Karpas-422 (cell line): ENCODE data around the gene BAG3. TPM values are rescaled to one million over a fixed set of nuclear protein-coding genes. Genes with fewer than 3 reads are reported as not detected.

ENCODE experiments used
- DNase-seq: peaks from one replicate; pipeline ENCODE4 v3.0.0-alpha.2; 2015
- H2AFZ ChIP-seq: fragments of 200-600 bp; sonication (generic); 2 replicates; pipeline ENCODE4 v1.6.1; 2014; ENCODE audit warnings: antibody characterized with exemption, low read length, mixed read lengths
- H3K27ac ChIP-seq: fragments of 200-600 bp; sonication (generic); 2 replicates; pipeline ENCODE4 v1.5.1; 2014; ENCODE audit warnings: mild to moderate bottlenecking, low read length, moderate library complexity
- H3K27me3 ChIP-seq: fragments of 200-600 bp; sonication (generic); 2 replicates; pipeline ENCODE4 v1.6.1; 2014; ENCODE audit warnings: low read length, mixed read lengths
- H3K36me3 ChIP-seq: fragments of 200-600 bp; sonication (generic); 2 replicates; pipeline ENCODE4 v1.6.1; 2014; ENCODE audit warnings: low read length, mixed read lengths; ENCODE audit not compliant: insufficient read depth
- H3K4me1 ChIP-seq: fragments of 200-600 bp; sonication (generic); 2 replicates; pipeline ENCODE4 v1.6.1; 2014; ENCODE audit warnings: mild to moderate bottlenecking, low read length, mixed read lengths
- H3K4me2 ChIP-seq: fragments of 200-600 bp; sonication (generic); 2 replicates; pipeline ENCODE4 v1.6.1; 2014; ENCODE audit warnings: low read length, low read depth, mild to moderate bottlenecking; ENCODE audit not compliant: poor library complexity, severe bottlenecking
- H3K4me3 ChIP-seq: fragments of 200-600 bp; sonication (generic); 2 replicates; pipeline ENCODE4 v1.5.1; 2014; ENCODE audit warnings: mild to moderate bottlenecking, antibody characterized with exemption, low read length, mixed read lengths
- H3K79me2 ChIP-seq: fragments of 200-600 bp; sonication (generic); 2 replicates; pipeline ENCODE4 v1.6.1; 2014; ENCODE audit warnings: mild to moderate bottlenecking, low read length, mixed read lengths
- H3K9ac ChIP-seq: fragments of 200-600 bp; sonication (generic); 2 replicates; pipeline ENCODE4 v1.6.0; 2014; ENCODE audit warnings: low read length
- H3K9me2 ChIP-seq: fragments of 200-600 bp; sonication (generic), shearing (Covaris generic); replicated peaks from 2 replicates; pipeline ENCODE4 v1.6.0; 2014; ENCODE audit warnings: mild to moderate bottlenecking, low read length, moderate library complexity; ENCODE audit not compliant: insufficient read depth
- H3K9me3 ChIP-seq: fragments of 300-700, 200-600 bp; sonication (generic); 2 replicates; pipeline ENCODE4 v1.6.1; 2014; ENCODE audit warnings: low read length, mixed read lengths
- H4K20me1 ChIP-seq: fragments of 200-600 bp; sonication (generic); 2 replicates; pipeline ENCODE4 v1.6.1; 2014; ENCODE audit warnings: mild to moderate bottlenecking, antibody characterized with exemption, low read length, low read depth; ENCODE audit not compliant: insufficient read depth
- total RNA-seq: library from RNA; depleted of rRNA; stranded (reverse); fragments of >200 nt; shearing (Covaris generic); gene quantifications from 2 replicates; pipeline ENCODE4 v1.2.3, GENCODE V29; 2014; ENCODE audit warnings: low replicate concordance; rRNA removed

BAG3 gene
- total RNA-seq: 0.97 and 1.4 TPM in 2 replicates

DNA sequence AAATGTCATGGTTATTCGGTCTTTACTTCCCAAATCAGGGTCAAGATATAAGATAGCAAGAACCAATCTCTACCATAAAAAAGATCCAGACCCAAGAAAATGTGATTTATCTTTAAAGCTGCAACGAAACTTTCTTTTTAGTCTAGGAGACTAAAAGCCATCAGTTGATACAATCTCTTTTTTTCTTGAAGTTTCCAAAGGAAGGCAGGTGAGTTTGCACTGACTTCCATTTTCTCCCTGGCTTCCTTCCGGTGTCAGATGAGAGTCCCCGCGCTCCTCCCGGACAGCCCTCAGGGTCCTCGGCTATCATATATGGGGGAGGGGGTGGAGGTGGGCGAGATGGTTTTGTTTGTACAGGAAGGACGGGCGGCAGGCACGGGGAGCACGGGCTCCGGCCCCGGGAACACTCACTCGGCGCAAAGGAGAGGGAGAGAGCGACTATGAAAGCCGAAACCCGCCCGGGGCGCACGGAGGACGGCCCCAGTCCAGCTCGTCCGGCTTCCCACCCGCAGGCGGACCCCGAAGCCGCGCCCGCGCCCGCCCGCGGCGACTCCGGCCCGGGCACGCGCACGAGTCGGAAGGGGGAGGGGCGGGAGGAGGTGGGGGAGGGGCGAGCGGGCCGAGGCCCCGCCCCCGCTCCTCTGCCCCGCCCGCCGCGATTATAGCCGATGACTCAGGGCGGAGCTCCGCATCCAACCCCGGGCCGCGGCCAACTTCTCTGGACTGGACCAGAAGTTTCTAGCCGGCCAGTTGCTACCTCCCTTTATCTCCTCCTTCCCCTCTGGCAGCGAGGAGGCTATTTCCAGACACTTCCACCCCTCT lies at the start of gene BAG3:
Gene BAG3 (plus strand): TSS at position 689 of the 822 bp plus-strand sequence. CDS start 296 bp downstream, outside the sequence.
- no peaks in the 10 kb centered on the region for H4K20me1 ChIP-seq
- H3K9ac ChIP-seq: peak within 1 kb of the TSS; percentile 74
- H3K27me3 ChIP-seq: no peaks in the 10 kb centered on the region
- H3K9me3 ChIP-seq: no peaks in the 10 kb centered on the region
- H3K9me2 ChIP-seq: no peaks in the 10 kb centered on the region
- H3K27ac ChIP-seq: no peak within 1 kb of the TSS
- peak within 1 kb of the TSS; percentile 71 for H3K4me3 ChIP-seq
- H2AFZ ChIP-seq: peak within 1 kb of the TSS; percentile 89
- DNase-seq: peak; percentile 89
- peaks cover 31% of the 10 kb centered on the region for H3K4me1 ChIP-seq
- no peaks in the 10 kb centered on the region for H3K79me2 ChIP-seq
- H3K4me2 ChIP-seq: peak within 1 kb of the TSS; percentile 74
- no peaks in the 10 kb centered on the region for H3K36me3 ChIP-seq

DNA sequence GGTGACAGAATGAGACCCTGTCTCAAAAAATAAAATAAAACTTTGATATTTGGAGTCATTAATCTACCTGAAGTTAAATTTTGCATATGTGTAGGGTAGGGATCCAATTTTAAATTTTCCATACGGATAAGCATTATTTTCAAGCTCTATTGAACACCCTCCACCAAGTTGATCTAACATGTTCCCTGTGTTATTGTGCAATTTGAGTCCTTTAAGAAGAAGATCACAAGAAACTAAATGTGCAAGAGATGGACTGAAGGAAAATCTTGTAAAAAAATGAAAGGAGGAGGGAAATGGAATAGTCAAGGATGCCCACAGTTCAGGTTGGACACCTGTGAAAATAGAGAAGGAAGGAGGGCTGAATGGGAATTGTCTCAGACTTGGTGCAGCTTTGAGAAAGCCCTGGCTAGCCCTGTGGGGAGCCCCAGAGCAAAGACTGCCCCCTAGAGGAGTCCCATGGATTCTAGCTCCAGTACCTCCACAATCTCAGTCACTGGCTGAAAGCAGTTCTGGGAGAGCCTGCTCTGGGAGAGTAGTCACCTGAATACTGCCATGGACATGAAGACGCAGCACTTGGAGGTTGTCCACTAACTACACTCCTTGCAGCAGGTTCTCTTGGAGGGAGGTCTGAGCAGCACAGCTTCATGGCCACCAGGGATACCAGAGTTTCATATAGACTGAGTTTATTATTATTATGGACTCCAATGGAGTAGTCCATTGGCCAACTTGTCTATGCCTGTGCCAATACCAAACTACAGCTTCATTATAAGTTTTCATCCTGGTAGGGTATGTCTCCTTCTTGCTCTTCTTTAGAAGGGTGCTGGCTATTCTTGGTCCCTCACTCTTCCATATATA lies 48.7 kb upstream of the BAG3 start:
- peaks cover 7% of the 10 kb centered on the region for H3K4me1 ChIP-seq
- no peak overlapping the region for H3K4me2 ChIP-seq
- H3K36me3 ChIP-seq: no peaks in the 10 kb centered on the region
- H2AFZ ChIP-seq: no peak overlapping the region
- no peaks in the 10 kb centered on the region for H4K20me1 ChIP-seq
- peak; percentile 79 for DNase-seq
- no peak overlapping the region for H3K27ac ChIP-seq
- H3K4me3 ChIP-seq: no peak overlapping the region
- H3K27me3 ChIP-seq: no peaks in the 10 kb centered on the region
- no peaks in the 10 kb centered on the region for H3K79me2 ChIP-seq
- H3K9ac ChIP-seq: no peak overlapping the region
- H3K9me2 ChIP-seq: no peaks in the 10 kb centered on the region
- no peaks in the 10 kb centered on the region for H3K9me3 ChIP-seq

DNA sequence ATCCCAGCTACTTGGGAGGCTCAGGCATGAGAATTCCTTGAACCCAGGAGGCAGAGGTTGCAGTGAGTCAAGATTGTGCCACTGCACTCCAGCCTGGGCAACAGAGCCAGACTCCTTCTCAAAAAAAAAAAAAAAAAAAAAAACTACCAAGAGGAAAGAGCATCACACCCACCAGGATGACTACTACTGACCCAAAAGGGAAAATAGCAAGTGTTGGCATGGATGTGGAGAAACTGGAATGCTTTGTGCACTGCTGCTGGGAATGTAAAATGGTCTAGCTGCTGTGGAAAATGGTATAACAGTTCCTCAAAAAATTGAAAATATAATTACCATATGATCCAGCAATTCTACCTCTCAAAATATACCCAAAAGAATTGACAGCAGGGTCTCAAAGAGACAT lies 46.7 kb upstream of the BAG3 start:
- Histone ChIP-seq H3K9ac (no peak overlapping the region), H3K36me3 (no peaks in the 10 kb centered on the region), H3K27me3 (no peaks in the 10 kb centered on the region), H3K27ac (no peak overlapping the region), H3K79me2 (no peaks in the 10 kb centered on the region), H3K4me1 (no peaks in the 10 kb centered on the region), H2AFZ (no peak overlapping the region), H3K4me3 (no peak overlapping the region), H3K9me3 (no peaks in the 10 kb centered on the region), H3K9me2 (no peaks in the 10 kb centered on the region), H4K20me1 (no peaks in the 10 kb centered on the region), H3K4me2 (no peak overlapping the region)
- DNase-seq: no peak

DNA sequence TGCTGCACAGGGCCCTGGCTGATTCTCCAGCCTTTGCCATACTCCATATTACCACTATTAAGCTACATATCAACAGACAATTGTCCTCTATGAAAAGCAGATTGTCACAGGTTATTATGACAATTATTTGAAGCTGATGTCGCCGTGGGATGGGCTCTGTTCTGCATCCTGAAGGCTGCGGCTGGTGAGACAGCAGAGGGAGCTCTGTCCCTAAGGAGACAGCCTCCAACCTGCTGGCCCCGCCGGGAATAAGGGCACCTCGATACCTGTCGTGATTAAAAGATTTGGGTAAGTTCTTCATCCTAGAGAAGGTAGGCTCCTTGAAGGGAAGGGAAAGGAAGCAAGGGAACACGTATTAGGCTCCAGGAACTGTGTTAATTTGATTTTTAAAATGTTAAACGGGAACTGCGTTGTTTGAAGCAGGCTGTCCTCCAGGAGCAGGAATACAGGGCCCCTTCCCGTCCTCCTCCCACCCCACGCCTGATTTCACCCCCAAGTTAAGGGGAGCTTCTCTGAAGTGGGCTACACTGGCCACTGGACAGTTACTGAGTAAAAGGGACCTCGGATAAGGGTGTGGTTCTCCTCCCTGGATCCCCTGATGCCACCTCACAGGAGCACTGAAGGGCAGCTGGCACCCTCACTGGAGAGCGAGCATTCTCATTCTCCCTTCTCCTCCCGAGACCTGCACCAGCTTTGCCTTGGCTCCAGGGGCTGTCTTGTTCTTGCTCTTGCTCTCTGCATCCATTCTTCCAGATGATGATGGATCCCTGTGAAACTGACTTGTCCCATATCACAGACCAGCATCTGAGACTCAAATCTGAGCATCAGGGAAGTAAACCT lies 42.6 kb upstream of the BAG3 start:
- H3K4me3 ChIP-seq: no peak overlapping the region

DNA sequence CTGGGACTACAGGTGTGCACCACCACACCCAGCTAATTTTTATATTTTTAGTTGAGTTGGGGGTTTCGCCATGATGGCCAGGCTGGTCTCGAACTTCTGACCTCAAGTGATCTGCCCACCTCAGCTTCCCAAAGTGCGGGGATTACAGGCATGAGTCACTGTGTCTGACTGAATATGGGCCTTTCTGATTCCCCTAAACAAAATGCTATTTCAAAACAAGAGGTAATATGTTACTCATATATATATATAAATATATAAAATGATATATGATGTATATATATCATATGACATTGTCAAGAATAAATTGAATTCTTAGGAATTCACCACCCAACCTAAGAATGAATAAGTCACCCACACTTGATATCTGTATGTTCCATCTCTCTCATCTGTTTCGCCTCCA lies 41.7 kb upstream of the BAG3 start:
- Histone ChIP-seq H3K27me3 (no peaks in the 10 kb centered on the region), H3K27ac (no peak overlapping the region), H3K79me2 (no peaks in the 10 kb centered on the region), H2AFZ (no peak overlapping the region), H3K9me2 (no peaks in the 10 kb centered on the region), H4K20me1 (no peaks in the 10 kb centered on the region), H3K4me1 (no peaks in the 10 kb centered on the region), H3K9ac (no peak overlapping the region), H3K4me3 (no peak overlapping the region), H3K4me2 (no peak overlapping the region), H3K36me3 (no peaks in the 10 kb centered on the region), H3K9me3 (no peaks in the 10 kb centered on the region)
- no peak for DNase-seq

More for the DNA sequence above, 42.6 kb upstream of the BAG3 start:
- H3K9me2 ChIP-seq: no peaks in the 10 kb centered on the region
- no peaks in the 10 kb centered on the region for H3K4me1 ChIP-seq
- H3K9ac ChIP-seq: no peak overlapping the region
- no peaks in the 10 kb centered on the region for H3K36me3 ChIP-seq
- no peaks in the 10 kb centered on the region for H4K20me1 ChIP-seq
- H3K9me3 ChIP-seq: no peaks in the 10 kb centered on the region
- no peaks in the 10 kb centered on the region for H3K79me2 ChIP-seq
- DNase-seq: peak; percentile 59
- no peak overlapping the region for H2AFZ ChIP-seq
- H3K27me3 ChIP-seq: no peaks in the 10 kb centered on the region
- H3K27ac ChIP-seq: no peak overlapping the region
- H3K4me2 ChIP-seq: no peak overlapping the region

DNA sequence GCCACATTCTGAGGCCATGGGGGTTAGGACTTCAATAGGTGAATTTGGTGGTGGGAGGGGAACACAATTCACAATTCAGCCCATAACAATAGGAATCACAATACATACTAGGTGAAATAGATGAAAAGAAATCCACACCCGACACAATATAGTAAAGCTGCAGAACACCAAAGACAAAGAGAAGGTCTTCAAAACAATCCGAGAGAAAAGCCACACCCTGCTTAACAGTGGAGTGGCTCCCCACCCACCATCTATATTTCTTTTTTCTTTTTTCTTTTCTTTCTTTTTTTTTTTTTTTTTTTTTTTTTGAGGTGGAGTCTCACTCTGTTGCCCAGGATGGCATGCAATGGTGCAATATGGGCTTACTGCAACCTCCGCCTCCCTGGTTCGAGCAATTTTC lies 39.7 kb upstream of the BAG3 start:
- Histone ChIP-seq H3K79me2 (no peaks in the 10 kb centered on the region), H2AFZ (no peak overlapping the region), H3K4me2 (no peak overlapping the region), H3K9me2 (no peaks in the 10 kb centered on the region), H3K9ac (no peak overlapping the region), H3K9me3 (no peaks in the 10 kb centered on the region), H3K4me3 (no peak overlapping the region), H4K20me1 (no peaks in the 10 kb centered on the region), H3K4me1 (no peaks in the 10 kb centered on the region), H3K27me3 (no peaks in the 10 kb centered on the region), H3K36me3 (no peaks in the 10 kb centered on the region), H3K27ac (no peak overlapping the region)
- no peak for DNase-seq

DNA sequence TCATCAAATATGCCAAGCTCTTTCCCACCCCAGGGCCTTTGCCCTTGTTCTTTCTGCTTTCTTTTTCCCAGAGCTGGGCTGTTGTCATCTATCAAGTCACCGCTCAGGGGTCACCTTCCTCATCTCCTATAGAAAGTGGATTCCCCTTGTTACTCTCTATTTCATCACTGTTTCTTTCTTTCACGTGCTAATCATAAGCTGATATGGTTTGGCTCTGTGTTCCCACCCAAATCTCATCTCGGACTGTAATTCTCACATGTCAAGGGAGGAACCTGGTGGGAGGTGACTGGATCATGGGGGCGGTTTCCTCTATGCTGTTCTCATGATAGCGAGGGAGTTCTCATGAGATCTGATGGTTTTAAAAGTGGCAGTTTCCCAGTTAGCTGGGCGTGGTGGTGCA lies 37.4 kb upstream of the BAG3 start:
- no peak overlapping the region for H2AFZ ChIP-seq

More for the DNA sequence above, 37.4 kb upstream of the BAG3 start:
- Histone ChIP-seq H3K27ac (no peak overlapping the region), H3K4me3 (no peak overlapping the region), H4K20me1 (no peaks in the 10 kb centered on the region), H3K36me3 (no peaks in the 10 kb centered on the region), H3K9ac (no peak overlapping the region), H3K4me2 (no peak overlapping the region), H3K27me3 (no peaks in the 10 kb centered on the region), H3K79me2 (no peaks in the 10 kb centered on the region), H3K9me3 (no peaks in the 10 kb centered on the region), H3K4me1 (no peaks in the 10 kb centered on the region; the same call in 1 of the 2 replicates), H3K9me2 (no peaks in the 10 kb centered on the region)
- no peak for DNase-seq
